NCI-H2227 (cell line): ENCODE data around the gene RSL24D1.
"Not testable (repeated sequence)": the region's sequence is repeated elsewhere in the genome, so short reads cannot be mapped to it uniquely, and the experiment has no call there.

ENCODE experiments used
- DNase-seq: peaks from one replicate; lab custom pipeline; 2025; ENCODE audit not compliant: unreplicated experiment; lab: John Stamatoyannopoulos, UW

RSL24D1 gene

DNA sequence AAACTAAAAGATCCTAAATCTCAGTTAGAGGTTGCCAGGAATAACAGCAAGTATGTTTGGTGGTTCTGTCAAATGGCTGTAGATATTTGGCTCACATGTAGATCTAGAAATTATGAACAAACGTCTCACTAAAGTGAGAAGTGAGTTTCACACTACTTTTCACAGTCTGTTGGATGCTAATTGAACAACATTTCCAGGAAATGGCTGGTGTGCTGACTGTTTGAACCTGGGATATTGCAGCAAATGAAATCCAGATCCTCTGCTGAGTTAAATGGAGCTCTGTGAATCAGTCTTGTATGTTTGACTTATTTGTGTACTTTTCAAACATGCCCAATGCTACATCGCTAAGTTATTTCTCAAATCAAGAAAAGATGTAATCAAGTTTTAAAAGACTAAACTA is 21.3 kb upstream of the RSL24D1 start:
- DNase-seq: no peak

DNA sequence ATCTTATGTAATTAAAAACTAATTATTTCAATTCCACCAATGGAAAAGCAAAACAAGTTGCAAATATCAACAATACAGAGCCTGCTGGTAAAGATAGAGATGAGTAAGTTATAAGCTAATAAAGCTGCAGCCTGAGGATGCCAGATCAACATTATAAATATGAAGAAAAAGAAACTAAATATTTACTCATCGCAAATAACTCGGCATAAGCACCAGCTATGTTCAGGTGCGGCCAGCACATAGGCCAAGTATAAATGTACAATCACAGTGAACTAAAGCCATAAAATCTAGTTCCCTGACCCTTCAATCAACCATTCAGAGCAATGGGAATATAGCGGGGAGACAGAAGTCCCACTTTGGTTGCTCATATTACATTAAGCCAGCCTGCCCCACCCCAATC is 7.7 kb upstream of the RSL24D1 start:
- DNase-seq: no peak

DNA sequence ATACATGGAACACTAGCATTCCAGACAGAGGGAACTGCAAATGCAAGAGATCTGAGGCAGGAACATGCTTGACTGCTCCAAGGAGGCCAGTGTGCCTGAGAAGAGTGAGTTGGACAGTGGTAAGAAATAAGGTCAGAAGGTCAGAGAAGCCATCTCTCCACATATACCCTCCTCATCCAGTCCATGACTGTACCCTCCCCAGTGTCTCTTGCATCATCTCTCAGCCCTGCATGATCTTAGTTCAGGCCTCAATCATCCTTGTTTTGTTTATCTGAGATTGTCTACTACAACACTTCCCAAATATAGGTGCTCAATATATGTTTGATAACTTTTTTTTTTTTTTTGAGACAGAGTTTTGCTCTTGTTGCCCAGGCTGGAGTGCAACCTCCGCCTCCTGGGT is 5.5 kb upstream of the RSL24D1 start:
- DNase-seq: no peak

DNA sequence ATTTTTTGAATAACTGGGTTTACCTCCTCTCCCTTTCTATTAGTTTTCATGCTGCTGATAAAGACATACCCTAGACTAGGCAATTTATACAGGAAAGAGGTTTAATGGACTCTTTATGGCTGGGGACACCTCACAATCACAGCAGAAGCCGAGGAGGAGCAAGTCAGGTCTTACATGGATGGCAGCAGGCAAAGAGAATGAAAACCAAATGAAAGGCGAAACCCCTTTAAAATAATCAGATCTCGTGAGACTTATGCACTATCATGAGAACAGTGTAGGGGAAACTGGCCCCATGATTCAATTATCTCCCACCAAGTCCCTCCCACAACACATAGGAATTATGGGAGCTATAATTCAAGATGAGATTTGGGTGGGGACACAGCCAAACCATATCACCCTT is 2.0 kb upstream of the RSL24D1 start:
- no peak for DNase-seq

DNA sequence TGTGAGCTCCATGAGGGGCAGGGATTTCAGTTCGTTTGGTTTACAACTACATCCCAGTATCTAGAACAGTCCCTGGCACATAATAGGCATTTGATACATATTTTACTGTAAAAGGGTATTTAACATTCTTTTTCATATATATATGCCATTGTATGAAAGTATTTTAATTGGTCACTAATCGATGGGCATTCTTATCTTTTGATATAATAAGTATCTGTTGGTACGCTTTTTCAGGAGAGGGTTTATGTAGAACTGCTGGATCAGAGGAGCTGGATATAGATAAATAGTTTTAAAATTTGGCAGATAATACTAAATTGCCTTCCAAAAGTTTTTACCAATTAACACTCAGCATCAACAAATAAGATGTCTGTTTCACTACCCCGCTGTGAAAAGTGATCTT is 978 bp upstream of the RSL24D1 start:
- DNase-seq: no peak

DNA sequence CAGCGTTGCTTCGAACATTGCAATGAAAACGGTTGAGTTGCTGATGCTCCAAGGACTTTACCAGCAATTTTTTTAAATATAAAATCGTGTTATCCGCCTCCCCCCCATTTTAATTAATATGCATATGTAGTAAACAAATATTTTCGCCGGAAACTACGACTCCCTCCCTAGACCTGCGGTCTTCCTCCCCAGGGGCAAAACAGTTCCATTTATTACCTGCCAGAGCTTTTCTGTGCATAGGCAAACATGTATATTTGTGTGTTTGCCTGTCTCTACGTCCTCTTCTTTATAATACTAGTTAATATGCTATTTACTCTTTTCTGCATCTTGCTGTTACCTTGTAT is 593 bp upstream of the RSL24D1 start:
- no peak for DNase-seq

DNA sequence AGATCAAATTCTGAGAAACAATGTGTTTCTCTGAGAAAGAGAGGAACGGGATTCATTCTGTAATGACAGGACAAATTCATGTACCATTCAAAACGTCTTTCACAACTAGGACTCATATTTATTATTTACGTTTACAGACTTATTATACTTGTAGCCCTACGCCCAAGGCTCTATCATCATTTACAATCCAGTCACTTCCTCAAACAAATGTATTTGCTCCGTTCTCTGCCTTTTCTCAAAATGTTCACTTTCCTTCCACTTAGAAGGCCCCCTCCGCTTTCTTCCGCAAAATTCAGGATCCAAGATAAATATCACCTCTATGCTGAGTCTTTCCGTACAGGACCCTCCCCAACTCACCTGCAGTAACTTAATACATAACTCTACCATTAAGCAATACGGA is 745 bp downstream of the RSL24D1 start:
- DNase-seq: no peak

DNA sequence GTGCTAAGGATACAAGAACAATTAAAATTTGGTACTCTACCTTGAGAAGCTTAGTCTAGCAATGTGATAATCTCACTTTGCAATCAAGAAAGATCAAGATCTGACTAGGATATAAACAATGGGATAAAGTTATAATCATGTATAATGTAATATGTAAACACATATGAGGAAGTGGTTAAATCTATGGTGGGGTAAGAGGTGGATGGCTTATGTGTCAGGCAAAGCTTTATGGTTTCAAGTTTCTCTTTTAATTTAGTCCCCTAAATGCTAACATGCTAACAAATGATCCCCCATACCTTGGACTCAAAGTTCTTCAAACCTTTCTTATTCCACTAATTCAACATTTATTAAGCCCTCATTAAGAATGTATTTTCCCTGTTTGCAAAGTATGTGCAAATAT is 2.5 kb downstream of the RSL24D1 start:
- no peak for DNase-seq

DNA sequence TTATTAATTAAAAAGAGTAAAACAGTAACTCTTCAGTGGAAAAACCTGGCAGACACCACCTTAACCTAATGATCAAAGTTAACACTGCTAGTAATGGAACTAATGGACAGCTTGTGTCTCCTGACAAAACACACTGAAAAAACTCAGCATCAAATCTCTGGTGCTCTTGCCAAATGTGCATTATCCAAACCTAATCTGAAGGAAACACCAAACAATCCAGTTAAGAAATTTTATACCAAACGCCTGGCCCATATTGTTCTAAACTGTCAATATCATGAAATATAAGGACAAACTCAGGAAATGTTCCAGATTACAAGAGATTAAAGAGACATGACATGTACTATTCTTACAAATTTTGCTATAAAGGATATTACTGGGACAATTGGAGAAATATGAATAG is 10.4 kb downstream of the RSL24D1 start:
- DNase-seq: no peak

DNA sequence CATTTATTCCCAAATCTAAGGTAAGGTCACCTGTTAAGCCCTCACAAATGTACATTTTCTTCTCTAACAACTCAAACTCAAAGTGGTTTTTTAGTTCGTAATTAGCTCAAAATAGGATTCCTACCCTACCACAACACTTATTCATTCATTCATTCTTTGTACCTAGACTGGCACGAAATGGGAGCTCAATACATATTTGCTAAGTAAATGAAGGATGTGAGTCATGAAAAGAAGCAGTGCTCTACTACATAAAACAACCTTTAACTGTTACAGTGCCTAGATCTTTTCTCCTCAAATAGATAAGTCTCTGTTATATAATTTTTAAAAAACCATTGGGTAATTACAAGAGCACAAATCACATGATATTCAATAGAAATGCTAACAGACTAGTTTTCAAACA is 13.1 kb downstream of the RSL24D1 start:
- DNase-seq: no peak

DNA sequence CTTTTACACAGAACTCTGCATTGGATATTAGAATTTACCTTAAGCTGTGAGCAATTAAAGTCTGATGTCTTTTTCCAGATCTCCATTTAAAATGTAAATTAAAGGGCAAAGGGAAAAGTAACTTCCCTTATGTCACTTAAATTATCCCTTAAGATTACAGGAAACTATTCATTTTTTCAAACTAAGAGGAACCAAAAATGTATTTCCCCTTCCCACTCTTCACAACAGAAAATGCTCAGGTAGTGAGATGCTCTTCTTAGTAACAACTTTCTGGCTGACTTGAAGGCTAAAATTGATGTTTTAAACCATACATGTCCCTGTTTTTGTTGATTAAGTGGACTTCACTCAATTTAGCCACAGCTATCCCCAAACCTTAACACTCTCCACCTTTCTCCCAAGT is 17.6 kb downstream of the RSL24D1 start:
- no peak for DNase-seq

DNA sequence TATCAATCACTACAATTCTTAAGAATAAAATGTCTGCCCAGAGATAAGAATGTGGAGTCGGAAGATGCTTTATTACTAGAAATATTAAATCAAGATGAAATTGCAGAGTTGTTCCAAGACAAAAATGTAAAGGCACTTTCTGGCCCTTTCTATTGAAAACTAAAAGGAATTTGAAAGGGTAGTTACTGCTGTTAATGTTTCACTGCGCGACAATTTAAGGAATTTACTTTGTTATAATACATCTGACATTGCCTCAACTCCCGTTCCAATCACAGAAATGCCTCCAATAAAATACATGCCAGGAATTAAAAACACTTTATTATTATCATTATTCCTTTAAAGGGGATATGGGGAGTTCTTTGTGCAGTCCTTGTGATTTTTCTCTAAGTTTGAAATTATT is 26.4 kb downstream of the RSL24D1 start:
- no peak for DNase-seq

DNA sequence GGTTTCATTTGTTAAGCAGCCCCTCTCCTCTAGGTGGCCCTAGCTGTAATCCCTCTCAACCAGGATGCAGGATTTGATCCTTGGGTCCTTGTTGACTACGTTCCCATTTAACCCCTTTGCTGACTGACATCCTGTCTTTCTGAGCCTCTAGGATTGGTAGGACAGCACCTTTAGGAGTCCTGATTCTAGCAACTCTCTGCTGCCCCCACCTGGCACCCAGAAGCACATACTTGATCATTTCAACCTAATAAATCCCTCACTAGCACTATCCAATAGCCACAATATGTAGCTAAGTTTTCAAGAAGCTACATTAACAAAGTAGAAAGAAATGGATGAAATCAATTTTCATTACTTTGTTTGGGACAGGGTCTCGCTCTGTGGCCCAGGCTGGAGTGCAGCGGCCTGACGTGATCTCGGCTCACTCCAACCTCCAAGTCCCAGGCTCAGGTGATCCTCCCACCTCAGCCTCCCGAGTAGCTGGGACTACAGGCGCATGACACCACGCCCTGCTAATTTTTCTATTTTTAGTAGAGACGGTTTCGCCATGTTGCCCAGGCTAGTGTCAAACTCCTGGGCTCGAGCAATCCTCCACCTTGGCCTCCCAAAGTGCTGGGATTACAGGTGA is 28.3 kb downstream of the RSL24D1 start:
- DNase-seq: peak; percentile 45

DNA sequence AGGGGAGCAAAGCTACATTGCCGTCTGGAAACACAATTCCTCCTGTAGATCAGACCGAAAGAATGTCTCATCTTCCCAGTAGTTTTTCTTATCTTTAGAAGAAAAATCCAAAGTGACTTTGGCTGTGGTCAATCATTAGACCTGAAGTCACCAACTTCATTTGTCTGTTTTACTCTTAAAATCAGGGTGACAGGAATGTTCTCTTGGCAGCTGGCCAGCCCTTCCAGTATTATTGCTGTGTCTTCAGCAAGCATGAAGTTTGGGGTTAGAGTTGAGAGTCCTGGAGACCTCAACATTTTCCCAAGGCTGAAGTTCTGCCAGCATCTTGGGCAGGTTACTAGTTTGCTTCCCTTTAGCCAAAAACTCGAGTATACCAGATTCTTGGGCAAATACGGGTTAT is 32.5 kb downstream of the RSL24D1 start:
- no peak for DNase-seq

DNA sequence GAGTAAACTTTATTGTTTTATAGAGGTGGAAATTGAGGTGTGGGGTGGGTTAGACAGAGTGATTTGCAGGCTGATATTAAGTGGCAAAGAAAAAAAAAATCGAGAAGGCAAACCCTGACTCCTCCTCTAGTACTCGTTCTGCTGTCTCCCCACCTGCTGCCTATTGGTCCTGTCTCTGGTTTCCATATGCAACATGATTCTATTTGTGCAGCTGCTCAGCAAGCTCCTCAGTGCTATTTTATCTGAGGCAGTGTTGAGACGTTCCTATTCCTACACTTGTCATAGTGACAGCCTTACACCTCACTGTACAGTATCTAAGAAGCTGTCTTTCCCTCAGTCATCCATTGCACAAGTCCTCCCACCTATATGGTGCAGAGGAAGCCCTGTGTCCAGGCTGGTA is 45.1 kb downstream of the RSL24D1 start:
- DNase-seq: no peak

DNA sequence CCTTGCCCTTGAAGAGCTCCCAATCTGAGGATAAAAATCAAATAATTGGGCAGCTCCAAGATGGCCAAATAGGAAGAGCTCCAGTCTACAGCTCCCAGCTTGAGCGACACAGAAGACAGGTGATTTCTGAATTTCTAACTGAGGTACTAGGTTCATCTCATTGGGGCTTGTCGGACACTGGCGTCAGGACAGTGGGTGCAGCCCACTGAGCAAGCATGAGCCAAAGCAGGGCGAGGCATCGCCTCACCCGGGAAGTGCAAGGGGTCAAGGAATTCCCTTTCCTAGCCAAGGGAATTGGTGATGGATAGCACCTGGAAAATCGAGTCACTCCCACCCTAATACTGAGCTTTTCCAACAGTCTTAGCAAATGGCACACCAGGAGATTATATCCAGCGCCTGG is 53.6 kb downstream of the RSL24D1 start:
- not testable (repeated sequence) for DNase-seq

DNA sequence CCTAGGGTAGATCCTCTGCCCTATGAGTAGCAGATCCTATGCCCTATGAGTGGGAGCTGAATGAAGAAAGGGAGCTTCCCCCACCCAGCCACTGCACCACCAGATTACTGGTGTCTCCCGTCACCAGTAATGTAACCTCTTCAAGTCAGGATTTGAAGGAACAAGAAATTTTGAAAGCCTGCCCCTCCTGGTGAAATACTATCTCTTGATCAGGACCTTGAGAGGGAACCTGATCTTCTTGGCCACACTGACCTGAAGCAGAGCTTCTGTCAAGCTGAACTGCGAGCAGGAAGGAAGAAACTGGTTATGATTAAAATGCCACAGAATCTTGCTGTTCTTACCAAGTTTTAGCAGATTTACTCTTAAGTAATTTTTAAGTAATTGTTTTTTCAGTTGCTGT is 62.8 kb downstream of the RSL24D1 start:
- DNase-seq: no peak

DNA sequence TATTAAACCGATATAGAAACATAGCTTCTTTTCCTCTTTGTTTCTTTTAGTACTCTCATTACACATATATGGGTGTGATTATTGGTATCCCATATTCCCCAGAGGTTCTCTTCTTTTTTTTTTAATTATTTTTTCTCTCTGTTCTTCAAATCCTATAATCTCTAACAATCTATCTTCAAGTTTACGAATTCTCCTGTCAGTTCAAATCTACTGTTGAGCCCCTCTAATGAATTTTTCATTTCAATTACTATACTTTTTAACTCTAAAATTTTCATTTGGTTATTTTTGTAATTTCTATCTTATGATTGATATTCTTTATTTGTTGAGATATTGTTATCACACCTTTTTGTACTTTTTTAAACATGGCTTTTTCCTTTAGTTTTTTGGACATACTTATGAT is 64.1 kb downstream of the RSL24D1 start:
- no peak for DNase-seq
